GM10266 (cell line): ENCODE data around the gene C16orf74.

ENCODE experiments used
- DNase-seq: peaks from one replicate; pipeline ENCODE4 v3.0.0; 2012; ENCODE audit errors: extremely low spot score
- CTCF ChIP-seq: IDR thresholded peaks from 2 replicates; pipeline ENCODE4 v1.5.1; 2012; ENCODE audit warnings: mild to moderate bottlenecking, low read depth; ENCODE audit not compliant: control insufficient read depth, insufficient read depth; ENCODE audit errors: missing control alignments

The C16orf74 gene

DNA sequence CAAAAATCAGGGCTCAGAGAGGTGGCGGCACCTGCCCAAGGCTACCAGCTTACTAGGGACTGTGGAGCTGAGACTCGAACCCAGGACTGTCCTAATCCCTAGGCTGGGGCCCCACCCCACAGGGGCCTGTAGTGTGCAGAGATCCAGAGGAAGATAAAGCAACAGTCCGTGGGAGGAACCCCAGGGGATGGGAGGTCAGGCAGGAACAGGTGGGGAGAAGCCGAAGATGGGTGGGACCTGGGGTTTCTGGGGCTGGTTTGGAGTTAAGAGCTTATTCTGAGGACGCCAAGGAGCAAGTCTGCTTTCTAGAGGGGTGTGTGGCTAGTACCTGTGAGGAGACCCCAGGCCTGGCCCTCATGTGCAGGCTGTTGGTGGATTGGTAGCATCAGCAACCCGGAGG, 14.9 kb downstream of the C16orf74 start:
- TF ChIP-seq CTCF, result no peak
- DNase-seq, result no peak

DNA sequence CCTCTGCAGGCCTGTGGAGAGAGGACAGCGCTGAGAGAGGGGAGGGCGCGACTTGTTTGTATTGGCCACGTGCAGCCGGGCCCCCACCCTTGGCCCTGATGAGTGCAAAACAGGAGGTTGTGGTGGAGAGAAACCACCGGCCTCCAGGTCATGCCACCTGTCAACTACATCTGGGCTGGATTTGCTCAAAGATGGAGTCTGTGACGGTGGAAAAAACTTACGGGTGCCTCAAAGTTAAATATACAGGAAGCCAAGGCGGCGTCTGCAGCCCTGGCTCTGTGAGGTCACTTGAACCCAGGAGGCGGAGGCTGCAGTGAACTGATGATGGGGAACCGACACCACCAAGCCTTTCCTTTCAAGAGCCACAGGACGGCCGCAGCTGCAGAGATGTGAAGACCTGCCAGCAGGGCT, 15.7 kb downstream of the C16orf74 start:
- no peak for TF ChIP-seq CTCF
- no peak for DNase-seq

DNA sequence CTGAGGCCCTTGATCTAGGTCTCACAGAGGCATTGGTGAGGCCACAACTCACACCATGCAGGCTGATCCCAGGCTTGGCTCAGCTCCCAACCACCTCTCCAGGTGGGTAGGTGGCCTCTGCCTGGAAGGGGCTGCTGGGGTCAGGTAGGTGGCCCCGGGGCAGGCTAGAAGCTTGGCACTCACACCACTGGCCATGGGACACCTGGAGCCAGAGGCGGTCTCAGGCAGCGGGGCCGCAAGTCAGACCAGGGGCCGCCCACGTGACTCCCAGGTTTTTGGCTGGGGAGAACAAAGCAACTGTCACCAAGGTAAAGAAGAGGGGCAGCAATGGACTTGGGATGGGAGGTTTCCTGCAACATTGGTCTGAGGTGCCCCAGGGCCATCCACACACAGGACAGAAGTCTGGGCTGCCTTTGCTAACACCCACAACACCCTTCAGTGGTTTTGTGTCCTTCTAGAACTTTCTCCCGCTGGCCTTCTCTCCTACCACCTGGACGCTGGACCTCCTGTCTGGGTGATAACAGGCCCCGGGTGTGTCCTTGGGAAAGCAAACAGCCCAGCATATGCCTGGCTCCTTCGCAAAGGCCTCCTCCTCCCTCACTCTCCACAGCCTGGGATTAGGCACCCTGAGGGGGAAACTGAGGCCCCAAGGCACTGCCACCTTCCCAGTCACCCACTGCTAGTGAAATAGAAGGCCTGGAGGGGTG, 16.4 kb downstream of the C16orf74 start:
- no peak for DNase-seq
- no peak for TF ChIP-seq CTCF

GRCh38 chr16:85733839-85734170, 17.1 kb downstream of the C16orf74 start:
- TF ChIP-seq CTCF, result no peak
- DNase-seq, result no peak

GRCh38 chr16:85733155-85733838, 17.6 kb downstream of the C16orf74 start:
- TF ChIP-seq CTCF, result no peak
- no peak for DNase-seq

DNA sequence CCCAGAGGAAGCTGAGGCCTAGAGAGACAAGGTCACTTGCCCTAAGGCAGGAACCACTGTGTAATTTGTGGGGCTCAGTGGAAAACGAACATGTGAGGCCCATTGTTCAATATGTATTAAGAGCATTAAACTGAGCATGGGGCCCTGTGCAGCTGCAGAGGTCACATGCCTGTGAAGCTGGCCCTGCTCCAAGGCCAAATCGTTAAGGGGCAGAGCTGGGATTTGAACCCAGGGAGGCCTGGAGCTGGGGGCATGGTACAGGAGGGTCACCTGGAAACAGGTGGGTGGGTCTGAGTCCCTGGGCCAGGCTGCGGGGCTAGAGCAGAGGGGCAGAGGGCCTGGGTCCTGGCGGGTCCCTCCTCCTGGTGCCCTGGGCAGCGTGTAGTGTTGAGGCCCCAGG, 19.7 kb downstream of the C16orf74 start:
- DNase-seq, result no peak
- TF ChIP-seq CTCF, result no peak

DNA sequence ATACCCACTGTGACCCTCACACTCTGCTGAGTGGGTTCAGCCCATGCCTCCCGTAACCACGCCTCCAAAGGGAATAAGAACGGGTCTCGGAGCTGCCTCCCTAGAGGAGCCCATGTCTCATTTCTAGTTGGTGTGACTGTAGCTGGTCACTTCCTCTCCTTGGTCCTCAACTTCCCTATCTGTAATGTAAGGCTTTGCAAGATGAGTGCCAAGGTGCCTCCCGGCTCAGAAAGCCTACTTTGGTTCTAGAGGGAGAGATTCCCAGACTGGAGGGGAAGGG, 20.8 kb downstream of the C16orf74 start:
- TF ChIP-seq CTCF, result no peak
- DNase-seq, result no peak
